Femur (tissue), 1 donor: ENCODE results near the gene SNAP25.

Experiments used
- DNase-seq: peaks from one replicate; pipeline ENCODE4 v3.0.0-alpha.2; 2017

Gene SNAP25

DNA sequence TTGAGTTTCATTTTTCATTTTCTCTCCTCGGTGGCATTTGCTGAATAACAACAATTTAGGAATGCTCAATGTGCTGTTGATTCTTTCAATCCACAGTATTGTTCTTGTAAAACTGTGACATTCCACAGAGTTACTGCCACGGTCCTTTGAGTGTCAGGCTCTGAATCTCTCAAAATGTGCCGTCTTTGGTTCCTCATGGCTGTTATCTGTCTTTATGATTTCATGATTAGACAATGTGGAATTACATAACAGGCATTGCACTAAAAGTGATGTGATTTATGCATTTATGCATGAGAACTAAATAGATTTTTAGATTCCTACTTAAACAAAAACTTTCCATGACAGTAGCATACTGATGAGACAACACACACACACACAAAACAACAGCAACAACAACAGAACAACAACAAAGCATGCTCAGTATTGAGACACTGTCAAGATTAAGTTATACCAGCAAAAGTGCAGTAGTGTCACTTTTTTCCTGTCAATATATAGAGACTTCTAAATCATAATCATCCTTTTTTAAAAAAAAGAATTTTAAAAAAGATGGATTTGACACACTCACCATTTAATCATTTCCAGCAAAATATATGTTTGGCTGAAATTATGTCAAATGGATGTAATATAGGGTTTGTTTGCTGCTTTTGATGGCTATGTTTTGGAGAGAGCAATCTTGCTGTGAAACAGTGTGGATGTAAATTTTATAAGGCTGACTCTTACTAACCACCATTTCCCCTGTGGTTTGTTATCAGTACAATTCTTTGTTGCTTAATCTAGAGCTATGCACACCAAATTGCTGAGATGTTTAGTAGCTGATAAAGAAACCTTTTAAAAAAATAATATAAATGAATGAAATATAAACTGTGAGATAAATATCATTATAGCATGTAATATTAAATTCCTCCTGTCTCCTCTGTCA, 88.1 kb downstream of the SNAP25 start:
- no peak for DNase-seq

DNA sequence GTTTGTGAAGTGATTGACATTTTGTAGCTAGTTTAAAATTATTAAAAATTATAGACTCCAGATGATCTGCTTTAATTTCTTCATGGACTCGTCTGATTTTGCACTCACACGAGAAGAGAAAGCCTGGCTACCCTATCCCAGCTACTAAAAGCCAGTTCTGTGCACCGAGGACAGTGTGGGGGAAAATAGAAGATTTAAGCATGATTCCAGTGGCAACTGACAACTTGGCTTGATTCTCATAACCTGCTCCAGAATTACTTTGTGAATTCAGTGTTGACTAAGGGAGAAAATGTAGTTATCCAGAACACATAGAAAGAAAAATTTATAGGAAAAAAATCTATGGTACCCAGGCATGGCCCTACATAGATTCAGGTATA, 88.7 kb downstream of the SNAP25 start:
- DNase-seq, result no peak

DNA sequence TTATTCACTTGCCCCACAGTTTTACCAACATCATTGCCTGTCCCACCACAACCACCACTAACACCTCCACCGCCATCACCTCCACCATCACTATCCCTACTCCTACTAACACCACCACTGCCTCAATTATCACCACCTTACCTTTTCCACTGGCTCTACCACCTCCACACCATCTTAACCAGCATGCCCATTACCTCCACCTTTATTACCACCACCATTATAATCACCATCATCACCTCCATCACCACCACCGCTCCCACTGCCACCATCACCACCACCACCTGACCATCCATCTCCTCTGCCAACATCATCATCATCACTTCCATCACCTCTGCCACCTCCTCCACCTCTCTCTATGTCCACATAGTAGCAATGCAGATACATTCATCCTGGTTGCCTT, 90.0 kb downstream of the SNAP25 start:
- no peak for DNase-seq

DNA sequence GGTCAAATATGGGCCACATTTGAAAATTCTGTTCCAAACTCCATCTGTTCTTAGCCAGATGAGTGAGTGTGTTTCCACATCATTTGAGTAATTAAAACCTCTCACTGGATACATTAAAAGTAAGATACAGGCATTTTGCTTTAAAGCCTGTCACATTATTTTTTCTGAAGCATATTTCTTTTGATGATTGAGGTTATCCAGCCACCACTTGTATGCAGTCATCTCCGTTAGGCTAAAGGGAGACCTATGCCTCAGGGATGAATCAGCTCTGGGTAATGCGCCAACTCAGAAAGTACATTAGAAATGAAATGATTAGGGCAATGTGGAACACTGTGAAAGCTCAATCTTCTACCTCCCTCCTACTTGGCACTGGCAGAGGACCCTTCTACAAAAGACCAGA, 90.7 kb downstream of the SNAP25 start:
- no peak for DNase-seq

DNA sequence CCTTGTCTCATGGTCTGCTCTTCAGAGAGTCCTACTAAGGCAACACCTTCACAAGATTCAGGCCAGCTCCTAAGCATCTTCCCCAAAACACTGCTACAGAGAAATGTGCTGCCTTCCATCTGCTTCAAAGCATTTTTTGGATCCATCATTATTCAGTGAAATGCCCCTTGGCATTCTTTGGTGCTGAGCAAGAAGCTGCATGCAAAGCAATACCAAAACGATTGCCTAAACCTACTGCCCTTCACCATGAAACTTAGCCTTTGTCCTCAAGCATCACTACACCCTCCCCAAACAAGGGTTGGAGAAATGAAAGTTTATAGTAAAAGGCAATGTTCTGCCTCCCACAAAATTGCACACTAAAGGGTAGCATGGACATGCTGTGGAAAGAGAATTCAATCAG, 93.5 kb downstream of the SNAP25 start:
- no peak for DNase-seq

DNA sequence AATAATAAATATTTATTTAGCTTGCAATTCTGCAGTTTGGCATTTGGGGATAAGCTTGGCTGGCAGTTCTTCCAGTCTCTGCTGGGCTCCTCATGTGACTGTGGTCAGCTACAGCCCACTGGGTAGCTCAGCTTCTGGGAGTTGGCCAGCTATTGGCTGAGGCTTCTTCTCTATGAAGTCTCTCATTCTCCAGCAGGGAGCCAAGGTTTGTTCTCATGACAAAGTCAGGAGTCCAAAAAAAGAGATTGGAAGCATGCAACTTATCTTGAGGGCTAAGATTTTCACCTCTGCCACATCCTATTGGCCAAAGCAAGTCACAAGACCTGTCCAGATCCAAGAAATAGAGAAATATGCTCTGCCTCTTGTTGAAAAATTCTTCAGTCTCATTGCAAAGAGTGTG, 94.6 kb downstream of the SNAP25 start:
- no peak for DNase-seq

DNA sequence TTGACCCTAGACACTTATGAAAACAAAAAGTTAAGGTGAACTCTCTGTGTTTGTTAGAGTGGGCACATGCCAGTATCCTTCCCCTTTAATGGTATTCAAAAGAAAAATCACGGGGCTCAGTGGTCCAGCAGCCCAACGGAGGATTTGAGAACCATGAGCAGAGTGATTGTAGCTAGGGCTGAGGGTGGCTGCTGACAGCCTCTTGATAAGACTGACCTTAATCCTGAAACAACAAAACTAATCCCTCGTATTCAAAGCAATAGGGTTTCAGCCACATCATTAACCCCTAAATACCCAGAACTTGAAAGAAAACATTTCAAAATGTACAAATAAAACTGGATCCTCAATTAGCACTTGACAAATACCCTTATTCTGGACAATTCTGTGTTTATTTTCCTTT, 95.1 kb downstream of the SNAP25 start:
- DNase-seq, result no peak

DNA sequence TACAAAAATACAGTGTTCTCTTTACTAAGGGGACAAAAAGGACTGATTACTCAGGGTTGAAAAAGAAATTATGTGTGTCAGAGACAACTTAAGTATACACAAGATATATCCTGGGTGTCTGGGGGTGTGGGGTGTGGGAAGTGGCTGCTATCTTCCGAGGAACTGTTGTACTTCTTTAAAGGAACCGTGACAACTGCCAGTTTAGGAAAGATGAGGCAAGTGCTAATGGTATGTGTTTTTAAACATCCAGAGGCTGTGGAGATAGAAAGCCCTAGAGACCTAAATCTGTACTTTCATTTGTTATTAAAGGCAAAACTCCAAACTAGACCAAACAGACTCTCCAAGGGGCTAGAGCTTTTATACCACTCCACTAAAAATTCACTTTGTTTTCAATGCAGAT, 95.6 kb downstream of the SNAP25 start:
- no peak for DNase-seq

DNA sequence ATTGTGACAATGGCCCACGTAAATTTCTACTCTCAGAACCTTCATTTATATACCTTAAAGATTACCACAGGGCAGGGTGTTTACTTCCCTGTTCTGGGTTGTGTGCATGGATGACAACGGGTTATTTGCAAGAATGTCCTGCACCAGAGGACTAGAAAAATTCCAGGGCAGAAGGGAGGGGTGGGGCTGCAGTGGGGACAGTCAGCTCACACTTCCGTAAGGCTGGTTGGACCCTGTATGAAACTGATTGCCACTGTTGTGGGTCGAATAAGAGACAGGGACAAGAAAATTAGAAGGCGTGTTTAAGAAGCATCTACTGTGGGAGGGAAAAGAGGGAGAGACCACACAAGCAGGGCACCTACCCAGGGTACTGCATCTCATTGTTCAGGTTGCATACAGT, 96.5 kb downstream of the SNAP25 start:
- DNase-seq, result no peak

DNA sequence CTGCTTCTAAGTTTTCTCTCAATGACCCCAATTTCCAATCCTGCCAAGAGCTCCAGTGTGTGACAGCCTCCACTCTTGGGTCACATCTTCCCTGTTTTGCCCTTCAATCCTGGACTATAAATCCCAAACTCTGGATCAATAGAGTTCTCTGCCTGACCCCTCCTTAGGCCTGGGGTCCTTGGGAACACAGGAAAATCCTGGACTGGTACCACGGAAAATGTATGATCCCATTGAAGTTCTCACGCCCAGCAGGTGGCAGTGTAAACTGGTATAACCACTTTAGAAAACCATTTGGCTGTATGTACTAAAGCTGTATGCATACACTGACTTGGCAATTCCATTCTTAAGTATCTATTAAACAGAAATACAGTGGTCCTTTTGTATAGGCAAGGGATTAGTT, 98.0 kb downstream of the SNAP25 start:
- no peak for DNase-seq

DNA sequence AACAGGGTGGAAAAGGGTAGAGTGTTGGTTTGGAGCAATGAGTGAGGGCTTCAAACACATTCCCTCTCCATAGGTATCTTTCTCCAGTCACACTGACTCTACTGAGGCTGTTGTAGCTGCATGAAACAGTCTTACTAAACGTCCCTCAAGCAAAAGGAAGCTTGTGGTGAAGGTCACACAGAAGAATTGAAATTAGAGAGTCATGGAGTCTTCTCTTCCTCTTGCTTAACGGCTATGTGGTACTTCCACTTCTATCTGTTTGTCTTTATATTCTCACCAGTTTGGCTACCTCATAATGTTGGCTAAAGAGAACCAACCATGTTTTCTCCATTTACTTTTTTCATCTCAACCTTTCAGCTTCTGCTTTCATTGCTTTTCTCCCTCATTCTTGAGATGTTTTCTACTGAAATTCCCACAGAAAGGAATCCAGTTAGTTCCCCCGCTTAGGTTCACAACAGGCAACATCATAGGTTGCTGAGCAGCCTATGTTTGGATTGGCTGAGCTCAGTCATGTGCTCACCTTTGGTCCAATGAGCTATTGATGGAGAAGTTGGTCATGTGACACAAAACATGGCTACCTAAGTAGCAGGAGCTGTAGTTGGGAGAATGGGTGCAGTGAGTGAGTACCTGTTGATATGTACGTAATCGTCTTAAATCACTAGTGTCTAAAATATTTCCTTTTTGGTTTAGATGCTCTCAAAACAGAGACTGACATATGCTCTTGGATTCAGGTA, 99.8 kb downstream of the SNAP25 start:
- no peak for DNase-seq

DNA sequence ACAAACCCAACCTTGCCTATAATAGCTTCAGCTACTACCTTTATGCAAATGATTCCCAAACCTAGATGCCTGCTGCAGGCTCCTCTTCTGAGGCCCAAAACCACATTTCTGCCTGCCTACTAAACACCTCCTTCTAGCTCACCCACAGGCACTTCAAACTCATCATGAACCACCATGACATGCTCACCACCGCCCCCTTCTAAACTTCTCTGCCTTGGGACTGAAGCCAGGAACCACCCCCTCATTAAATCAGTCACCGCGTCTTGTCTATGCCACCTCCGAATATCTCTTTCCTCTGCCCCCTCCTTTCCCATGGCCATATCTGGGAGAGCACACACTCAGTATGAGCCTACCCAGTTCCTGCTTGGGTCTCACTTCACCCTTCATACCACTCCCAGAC, 101.2 kb downstream of the SNAP25 start:
- no peak for DNase-seq

DNA sequence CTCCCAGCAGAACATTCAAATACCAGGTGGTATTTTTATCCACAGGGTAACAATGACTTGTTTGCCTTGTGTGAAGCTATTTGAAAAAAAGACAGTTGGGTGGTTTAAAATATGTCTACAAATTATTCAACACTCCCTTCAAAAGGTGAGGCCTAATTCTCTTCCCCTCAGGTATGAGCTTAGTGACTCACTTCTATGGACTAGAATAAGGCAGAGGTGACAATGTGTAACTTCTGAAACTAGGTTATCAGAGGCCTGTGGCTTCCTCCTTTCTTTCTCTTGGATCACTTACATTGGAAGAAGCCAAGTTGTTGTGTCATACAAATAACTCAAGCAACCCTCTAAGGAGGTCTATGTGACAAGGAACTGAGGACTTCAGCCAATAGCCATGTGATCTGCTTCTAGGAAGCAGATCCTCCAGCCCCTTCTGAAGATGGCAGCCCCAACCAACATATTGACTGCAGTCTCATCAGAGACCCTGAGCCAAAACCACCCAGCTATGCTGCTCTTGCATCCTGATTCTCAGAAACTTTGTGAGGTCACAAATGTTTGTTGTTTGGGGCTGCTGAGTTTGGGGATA, 102.6 kb downstream of the SNAP25 start:
- no peak for DNase-seq

DNA sequence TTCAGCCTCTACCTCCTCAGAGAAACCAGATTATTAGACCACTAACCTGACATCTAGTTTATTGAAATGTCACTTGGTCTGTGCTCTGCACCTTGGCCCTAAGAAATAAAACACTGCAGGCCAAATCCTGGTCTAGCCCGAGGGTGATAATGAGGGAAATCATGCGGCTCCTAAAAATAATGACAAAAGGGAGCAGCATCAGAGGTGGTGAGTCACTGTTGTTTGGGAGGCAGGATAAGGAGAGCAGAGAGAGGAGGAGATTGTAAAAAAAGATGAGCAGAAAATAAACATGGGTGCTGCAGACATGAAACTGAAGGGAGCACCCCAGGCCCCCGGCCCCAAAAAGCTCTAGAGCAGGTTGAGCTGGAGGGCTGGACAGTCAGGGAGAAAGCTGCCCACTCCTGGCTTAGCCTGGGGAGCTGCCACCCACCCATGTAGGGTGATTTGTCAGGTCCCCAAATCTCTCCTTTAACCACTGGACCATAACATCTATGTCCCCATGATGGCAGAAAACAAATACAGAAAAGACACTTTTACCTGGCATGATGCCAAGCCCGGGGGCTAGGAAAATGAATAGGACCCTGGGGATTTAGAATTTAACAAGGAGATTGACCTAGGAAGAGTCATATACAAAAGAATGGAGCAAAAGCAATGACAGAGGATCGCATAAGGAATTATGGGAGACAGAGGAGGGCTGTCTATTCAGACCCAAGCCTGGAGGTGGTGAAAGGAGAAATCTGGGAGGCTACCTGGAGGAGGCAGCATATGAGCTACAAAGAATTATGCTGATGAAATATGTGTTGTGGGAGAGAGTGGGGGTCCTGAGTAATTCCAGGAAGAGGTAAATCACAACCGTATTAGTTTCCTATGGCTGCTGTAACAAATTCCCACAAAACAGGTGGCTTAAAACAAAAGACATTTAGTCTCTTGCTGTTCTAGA, 103.7 kb downstream of the SNAP25 start:
- no peak for DNase-seq

DNA sequence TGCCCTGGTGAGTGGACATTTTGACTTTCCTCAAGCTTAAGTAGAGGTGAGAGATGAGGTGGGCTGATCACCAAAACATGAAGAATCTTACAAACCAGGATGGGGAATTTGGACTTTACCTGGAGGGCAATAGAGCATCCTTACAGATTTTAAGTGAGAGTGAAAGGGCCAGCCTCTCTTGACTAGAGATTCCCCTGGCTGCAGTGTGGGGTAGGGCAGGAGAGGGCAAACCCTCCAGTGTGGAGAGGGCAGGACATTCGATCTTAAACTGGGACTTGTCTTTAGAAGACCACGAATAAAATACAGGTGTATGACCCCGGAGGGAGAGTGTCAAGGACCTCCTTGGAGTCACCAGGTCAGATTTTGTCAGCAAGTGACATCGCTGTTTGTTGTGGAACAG, 105.1 kb downstream of the SNAP25 start:
- DNase-seq, result no peak

DNA sequence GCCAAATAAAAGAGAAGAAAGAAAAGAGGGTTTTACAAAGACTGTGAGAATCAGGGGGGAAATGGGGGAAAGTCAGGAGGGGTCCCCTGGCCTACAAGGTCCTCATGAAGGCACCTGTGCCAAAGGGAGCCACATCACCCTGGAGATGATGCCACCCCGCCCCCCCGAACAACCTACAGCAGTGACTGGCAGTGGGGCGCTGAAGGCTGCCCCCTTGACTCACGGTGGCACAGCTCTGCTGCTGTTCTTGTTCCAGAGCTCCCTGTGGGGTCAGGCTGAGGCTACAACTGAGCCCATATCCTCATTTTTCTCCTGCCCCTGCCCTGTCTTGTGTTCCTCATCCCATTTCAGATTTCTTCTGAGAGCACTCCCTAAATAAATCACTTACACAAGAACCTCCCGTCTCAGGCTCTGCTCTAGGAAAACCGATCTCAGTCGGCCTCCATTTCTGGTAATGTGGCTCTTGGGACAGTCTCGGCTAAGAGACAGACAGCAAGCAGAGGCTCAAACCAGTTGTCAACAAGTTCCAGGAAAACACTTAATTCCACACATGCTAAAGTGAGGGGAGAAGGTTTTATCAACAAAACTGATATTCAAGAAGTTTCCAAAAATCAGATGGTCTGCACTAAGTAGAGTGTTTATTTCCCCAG, 105.7 kb downstream of the SNAP25 start:
- no peak for DNase-seq

DNA sequence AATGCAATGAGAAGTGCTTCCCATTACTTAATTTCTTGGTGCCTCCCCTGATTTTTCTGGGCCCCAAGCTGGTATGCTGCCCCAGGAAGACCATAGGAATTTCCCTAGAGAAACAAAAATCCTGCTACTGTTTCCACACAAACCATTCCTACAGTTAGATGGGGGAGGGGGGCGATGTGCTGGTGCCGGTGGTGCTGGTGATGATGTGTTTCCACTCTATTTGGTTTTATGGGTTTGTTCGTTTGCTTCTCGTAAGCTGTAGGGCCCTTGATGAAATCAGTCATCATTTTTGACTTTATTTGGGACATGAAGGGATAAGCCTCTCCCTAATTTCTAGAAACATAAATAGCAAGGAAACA, 110.2 kb downstream of the SNAP25 start:
- DNase-seq, result no peak

DNA sequence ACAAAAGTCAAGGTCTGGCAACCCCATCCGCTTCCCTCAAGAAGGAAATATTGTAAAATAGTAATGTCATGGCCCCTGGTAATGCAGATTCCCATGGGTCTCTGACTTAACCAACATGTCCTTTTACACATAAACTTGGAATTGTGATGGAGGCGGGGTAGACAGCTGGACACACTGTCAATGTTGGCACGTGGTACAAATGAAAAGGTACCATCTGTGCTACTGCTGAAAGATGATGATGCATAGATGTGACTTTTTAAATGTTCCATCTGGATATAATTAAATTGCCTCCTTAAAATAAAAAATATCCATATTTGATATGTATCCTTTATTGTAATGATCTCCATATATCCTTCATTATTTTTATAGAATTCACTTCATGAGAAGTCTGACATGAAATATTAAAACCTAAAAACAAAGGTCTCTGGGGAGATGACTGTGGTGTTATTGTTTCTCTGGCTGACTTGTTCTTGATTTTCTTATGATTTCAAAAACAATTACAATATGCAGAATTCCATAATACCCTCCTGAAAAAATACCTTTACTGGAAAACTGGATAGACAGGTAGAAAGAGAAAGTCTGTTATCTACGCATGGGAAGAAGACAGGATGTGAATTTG, 110.9 kb downstream of the SNAP25 start:
- DNase-seq, result no peak

DNA sequence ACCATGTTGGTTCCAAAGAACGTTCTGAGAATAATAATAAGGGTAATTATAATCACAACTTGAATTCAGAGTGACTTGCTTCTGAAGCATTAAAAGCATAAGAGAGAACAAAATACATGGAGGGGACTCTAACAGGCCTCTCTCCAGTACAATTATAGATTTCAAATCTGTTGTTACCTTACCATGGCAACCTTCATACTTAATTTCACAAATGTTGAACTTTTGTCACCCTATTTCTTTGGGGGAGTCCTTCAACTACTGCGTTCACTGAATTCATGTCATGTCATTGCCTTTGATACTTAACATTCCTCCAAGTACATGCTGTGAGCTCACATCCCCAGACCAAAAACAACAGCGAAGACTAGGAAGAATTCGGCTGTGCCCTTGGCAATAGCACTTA, 111.4 kb downstream of the SNAP25 start:
- no peak for DNase-seq

DNA sequence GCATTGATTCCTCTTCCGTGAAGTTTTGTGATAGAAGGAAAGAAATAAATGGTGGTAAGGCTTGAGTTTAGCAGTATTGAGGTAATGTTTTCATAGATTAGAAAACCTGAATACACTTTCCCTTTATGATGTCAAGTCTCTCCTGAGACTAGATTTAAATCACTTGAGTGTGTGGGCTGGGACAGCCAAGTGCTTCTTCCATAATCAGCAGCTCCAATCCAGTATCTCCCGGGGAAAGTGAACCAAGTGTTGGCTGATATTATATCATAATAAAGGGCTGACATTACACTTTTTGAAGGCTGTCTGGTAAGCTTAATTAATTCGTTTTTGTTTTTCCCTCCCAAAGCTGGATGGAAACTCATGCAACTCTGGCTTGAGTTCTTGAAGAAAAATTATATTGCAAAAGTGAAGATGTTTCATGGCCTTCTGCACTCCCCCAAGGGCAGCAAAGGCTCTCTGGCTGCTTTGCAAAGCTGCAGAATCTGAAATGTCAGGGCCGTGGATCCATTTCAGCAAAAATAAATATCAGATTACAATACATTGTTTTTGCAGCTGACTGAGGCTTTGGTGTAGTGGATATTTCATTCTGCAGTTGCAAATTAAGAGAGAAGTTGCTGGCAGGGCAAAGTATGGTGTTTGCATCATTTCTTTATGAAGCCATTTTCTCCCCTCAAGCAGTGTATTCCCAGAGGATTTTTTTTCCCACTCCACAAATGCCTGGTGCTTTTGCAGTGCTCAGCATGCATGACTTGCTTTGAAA, 114.2 kb downstream of the SNAP25 start:
- DNase-seq, result peak; percentile 49
